DMS114 treated with DMSO at 0.1 percent for 48 hours (cell line): Measurements from ENCODE around the gene NAP1L4.

Source experiments
- DNase-seq: peaks from one replicate; lab custom pipeline; 2025; ENCODE audit not compliant: unreplicated experiment; lab: John Stamatoyannopoulos, UW

Gene NAP1L4

GRCh38 chr11:3011891-3012885 is 20.1 kb upstream of the NAP1L4 start:
- no peak for DNase-seq

DNA sequence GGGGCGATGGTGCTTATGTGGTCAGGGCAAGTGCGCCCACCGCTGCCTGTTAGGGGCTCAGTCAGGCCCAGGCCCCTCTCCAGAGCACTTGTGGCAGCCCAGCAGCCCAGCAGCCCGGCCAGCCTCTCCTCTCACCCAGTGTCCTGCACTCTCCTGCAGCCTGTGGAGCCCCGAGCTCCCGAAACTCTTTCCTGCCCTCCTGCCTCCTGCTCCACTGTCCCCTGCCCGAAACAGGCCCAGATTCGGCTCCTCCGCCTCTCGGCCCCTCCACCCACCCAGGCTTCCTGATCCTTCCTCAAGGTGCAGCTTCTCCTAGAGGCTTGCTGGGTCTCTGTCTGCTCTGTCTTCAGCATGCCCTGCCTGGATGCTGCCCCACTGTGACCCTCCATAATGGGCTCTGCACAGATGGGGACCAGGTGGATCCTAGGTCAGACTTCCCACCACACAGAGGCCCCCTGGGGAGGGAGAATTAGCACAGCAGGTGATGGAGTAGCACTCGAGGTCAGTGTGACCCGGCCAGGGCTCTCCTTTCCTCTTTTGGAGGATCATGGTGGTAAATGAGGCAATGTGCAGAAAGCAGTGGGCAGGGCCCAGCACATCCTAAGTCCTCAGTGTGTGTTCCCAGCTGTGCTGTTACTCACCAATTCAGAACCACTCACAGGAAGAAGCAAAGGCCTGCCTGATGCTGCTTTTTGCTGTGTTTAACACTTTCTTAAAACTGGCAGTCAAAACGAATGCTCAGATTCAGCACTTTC is 18.6 kb upstream of the NAP1L4 start:
- no peak for DNase-seq

DNA sequence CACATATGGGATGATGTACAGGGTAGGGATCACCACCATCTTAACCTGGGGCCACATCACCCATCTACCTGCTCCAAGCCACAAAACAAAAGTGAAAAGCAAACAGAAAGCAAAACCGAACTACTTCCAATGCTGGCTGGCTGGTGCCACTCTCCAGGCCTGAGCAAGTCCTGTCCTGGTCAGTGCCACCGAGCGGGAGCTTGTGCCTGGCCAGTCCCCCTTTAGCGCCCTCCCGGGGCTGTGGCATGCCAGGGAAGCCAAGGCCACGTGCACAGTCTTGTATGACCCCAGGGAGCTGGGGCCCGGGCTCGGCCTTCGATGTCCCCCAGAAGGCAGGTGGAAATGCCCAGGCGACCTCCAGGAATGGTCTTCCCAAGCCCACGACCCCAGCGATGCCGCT is 17.9 kb upstream of the NAP1L4 start:
- no peak for DNase-seq

GRCh38 chr11:3009481-3009880 is 17.4 kb upstream of the NAP1L4 start:
- DNase-seq = no peak

DNA sequence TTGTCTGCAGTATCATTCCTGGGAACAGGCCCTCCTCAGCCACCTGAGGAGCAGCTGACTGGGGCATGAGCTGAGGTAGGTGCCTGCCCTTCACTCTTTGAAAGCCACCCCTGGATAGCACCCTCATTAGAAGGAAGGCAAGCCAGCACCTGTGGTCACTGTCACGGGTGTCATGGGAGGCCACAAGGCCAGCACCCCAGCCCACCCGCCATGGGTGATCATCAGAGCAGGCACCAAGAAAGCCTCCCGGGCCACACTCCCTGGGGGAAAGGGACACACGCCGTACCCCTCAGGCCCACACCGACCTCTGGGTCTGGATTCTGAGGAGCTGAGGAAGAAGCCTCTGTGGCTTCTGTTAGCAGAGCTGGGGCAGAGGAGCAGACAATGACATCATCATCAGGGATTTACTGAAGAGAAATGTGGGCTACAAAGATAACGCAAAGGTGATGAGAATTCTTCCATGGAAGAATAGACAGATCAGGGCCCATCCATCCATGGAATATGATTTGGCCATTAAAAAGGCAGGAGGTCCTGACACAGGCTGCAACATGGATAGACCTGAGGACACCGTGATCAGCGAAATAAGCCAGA is 16.7 kb upstream of the NAP1L4 start:
- DNase-seq = no peak

- DNase-seq = no peak
Observed at GRCh38 chr11:3007404-3008010, 15.4 kb upstream of the NAP1L4 start.

- DNase-seq = no peak
Observed at GRCh38 chr11:3006505-3007260, 14.6 kb upstream of the NAP1L4 start.

DNA sequence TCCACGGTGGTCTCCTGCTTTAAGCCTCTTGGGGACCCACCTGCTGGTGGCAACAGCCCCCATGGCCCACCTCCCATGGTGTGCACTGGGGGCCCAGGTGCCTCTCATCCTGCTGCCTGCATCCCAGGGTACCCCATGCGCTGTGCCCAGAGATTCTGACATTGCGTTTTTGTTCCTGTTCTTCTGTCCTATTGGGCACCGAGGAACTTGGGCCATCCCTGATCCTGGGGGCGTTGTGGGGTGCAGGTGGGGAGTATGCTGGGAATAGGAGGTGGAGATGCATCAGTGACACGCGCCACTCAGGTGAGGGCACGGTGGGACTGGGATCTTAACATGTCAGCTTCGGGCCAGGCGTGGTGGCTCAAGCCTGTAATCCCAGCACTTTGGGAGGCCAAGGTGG is 12.4 kb upstream of the NAP1L4 start:
- no peak for DNase-seq

DNA sequence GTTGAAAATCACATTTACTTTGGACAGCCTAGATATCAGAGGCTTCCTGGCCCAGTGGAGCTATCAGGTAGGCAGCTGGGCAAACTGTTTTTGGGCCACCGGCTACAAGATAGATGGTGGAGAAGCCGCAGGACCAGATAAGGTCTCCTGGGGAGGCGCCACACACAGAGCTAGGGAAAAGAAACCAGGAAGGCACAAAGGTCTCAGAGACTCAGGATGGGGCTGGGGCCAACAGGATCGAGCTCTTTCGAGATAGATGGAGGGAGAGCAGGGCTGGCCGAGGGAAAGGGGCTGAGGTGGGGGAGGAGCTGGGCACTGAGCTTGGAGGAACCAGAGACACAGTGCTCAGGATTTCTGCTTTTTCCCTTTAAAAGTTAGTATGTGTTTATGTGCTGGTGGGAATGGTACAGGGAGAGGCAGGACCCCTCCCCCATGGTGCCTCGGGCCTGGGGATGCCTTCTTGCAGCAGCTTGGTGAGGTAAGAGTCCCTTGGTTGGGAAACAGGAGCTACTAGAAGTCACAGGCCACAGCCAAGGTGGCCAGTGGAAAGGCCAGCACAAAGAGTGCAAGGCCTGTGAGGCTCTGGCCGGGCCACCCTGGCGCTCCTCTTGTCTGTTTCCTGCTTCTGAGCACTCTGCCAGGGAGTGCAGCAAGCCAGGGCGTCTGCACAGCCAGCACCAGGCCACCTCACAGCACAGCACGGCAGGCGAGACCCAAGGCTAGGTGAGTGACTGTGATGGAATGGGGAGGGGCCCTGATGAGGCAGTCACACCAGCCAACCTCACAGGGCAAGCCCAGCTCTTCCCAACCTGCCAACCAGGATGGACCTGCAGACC is 11.5 kb upstream of the NAP1L4 start:
- DNase-seq = no peak

DNA sequence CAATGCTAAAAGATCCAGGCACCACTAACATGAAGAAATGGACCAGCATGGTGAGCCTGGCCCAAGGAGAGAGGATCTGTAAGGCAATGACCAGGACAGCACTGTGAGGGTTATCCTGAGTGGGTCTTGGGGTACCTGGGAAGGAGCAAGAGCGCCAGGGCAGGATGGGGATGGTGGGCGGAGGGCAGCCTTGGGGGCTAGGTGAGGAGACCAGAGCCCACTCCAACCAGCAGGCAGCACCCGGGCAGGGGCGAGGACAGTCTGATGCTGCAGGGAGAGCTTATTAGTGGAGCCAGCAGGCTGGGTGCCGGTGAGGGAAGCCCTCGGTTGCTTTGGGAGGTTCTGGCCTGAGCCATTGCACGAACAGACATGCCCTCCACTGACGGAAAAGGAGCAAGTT is 10.7 kb upstream of the NAP1L4 start:
- no peak for DNase-seq

DNA sequence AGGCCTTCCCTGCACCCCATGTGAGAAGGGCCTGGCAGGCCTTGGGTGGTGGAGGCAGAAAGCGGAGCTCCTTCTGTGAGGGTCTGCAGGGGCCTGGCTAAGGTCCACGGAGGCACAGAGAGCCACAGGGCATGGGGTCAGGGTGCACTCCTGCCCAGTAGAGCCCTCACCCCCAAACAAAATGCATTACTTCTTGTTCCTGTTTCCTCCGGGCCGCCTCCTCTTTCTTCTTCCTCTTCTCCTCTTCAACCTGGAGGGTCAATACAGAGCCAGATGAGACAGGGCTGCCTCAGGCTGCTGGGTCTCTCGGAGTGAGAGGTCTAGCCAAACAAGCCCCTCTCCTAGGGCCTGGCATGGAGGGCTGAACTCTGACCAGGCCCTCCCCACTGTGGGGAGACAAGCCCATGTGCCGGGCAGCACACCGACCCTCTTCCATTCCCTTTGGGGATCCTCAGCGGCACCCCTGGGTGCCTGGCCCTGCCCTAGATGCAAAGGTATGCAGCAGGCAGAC is 10.3 kb upstream of the NAP1L4 start:
- no peak for DNase-seq

GRCh38 chr11:3001496-3001895 is 9.4 kb upstream of the NAP1L4 start:
- no peak for DNase-seq

DNA sequence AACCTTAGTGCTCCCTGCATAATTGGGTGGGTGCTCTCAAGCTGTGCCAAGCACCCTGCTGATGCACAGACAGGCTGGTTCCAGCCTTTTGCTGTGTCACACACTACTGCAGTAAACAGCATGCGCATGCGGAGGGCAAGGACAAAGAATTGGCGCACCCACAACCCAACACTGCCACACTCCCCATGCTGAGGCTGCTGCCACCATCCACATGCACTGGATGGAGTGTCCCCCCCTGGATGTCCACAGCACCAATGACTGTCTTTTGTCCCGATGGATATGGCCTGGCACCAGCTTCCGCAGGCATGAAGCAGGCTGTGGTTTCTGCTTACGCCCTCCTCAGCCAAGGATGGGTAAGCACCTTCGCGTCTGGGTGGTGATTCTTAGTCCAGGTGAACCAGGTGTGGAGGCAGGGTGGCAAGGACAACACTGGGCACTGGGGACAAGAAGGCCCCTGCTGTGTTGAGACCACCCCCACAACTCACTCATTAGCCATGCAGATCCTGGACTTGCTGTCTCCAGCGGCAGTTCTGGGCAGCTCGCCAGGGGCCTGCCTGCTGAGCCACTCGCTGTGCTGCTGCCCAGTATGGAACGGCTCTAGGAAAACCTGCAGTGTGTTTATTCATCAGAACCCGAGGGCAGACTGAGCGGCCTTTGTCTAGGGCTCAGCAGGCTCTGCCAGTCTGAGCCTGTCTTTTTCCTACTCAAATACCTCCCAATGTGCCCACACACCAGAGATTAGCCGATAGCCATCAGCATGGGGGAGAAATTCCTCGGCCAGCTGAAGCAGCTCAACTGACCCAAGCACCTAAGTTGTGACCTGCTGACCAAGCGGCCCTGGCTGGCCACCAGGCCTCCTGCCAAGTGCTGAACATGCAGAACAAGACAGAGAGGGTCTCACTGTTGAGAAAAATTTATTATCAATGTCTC is 8.2 kb upstream of the NAP1L4 start:
- DNase-seq = no peak

GRCh38 chr11:2999464-2999998 is 7.4 kb upstream of the NAP1L4 start:
- DNase-seq = no peak

- DNase-seq = no peak
Observed at GRCh38 chr11:2998073-2998850, 6.1 kb upstream of the NAP1L4 start.

DNA sequence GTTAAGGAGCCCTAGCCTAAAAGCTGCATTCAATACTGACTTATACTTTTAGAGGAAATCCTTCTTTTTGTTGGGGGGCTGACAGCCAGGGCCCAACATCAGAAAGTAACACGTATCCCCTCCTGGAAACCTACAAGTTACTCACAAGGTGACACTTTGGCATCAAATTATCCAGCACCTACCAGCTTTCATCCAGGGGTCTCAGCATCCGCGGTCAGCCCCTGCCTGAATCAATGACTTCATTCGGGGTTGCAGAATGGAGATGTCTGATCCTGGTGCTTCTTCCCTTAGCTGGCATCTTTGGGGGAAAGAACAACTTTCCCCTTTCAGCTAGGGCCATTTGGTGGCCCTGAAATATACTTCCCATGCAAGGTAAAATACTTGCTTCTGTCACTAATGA is 5.3 kb upstream of the NAP1L4 start:
- no peak for DNase-seq

DNA sequence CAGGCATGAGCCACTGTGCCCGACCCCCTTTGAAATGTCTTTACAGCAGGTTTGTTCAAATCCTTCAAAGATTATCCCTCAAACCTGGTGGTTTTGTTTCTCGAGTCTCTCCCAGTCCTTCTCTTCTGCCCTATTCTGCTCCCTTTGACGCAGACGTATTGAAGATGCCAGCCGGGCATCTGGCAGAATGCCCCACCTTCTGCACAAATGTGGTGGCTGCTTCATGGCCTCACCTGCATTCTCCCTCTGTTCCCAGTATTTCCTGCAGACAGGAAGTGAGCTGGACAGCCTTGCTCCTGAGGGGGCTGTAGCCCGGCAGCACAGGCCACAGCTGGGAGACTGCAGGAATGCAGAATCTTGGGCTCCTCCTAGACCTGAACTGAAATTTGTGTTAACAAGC is 4.8 kb upstream of the NAP1L4 start:
- no peak for DNase-seq
